NCI-H748 treated with DMSO at 0.1 percent for 48 hours (cell line): Measurements from ENCODE around the gene ROPN1L.
"Not testable (repeated sequence)": the region's sequence is repeated elsewhere in the genome, so short reads cannot be mapped to it uniquely, and the experiment has no call there.

ENCODE experiments used
- DNase-seq: peaks from one replicate; lab custom pipeline; 2025; lab: John Stamatoyannopoulos, UW

The ROPN1L gene

GRCh38 chr5:10480237-10480985 is 38.7 kb downstream of the ROPN1L start:
- DNase-seq, result no peak

- peak; percentile 86 for DNase-seq
Observed at GRCh38 chr5:10481241-10481935, 39.7 kb downstream of the ROPN1L start.

- no peak for DNase-seq
Observed at GRCh38 chr5:10482791-10483530, 41.3 kb downstream of the ROPN1L start.

GRCh38 chr5:10484774-10485141 is 43.1 kb downstream of the ROPN1L start:
- no peak for DNase-seq

GRCh38 chr5:10485142-10485795 is 43.6 kb downstream of the ROPN1L start:
- DNase-seq, result no peak

GRCh38 chr5:10485897-10486296 is 44.2 kb downstream of the ROPN1L start:
- DNase-seq, result no peak

- DNase-seq, result no peak
Observed at GRCh38 chr5:10486511-10487344, 45.0 kb downstream of the ROPN1L start.

GRCh38 chr5:10488144-10488543 is 46.5 kb downstream of the ROPN1L start:
- DNase-seq, result no peak

- no peak for DNase-seq
Observed at GRCh38 chr5:10489810-10490426, 48.2 kb downstream of the ROPN1L start.

- no peak for DNase-seq
Observed at GRCh38 chr5:10490927-10491672, 49.4 kb downstream of the ROPN1L start.

- DNase-seq, result no peak
Observed at GRCh38 chr5:10491673-10492026, 50.0 kb downstream of the ROPN1L start.

- no peak for DNase-seq
Observed at GRCh38 chr5:10493884-10494283, 52.2 kb downstream of the ROPN1L start.

- not testable (repeated sequence) for DNase-seq
Observed at GRCh38 chr5:10494497-10494896, 52.8 kb downstream of the ROPN1L start.

GRCh38 chr5:10497554-10497953 is 55.9 kb downstream of the ROPN1L start:
- DNase-seq, result no peak

- DNase-seq, result no peak
Observed at GRCh38 chr5:10498350-10498749, 56.7 kb downstream of the ROPN1L start.

GRCh38 chr5:10499066-10499465 is 57.4 kb downstream of the ROPN1L start:
- DNase-seq, result no peak

GRCh38 chr5:10499776-10500175 is 58.1 kb downstream of the ROPN1L start:
- no peak for DNase-seq

GRCh38 chr5:10500669-10501068 is 59.0 kb downstream of the ROPN1L start:
- DNase-seq, result no peak

GRCh38 chr5:10501554-10502075 is 59.9 kb downstream of the ROPN1L start:
- DNase-seq, result no peak

GRCh38 chr5:10502130-10502529 is 60.5 kb downstream of the ROPN1L start:
- DNase-seq, result no peak
